D721Med (cell line): ENCODE data around the gene ST3GAL2.
"Not testable (repeated sequence)": the region's sequence is repeated elsewhere in the genome, so short reads cannot be mapped to it uniquely, and the experiment has no call there.

Source experiments
- DNase-seq: peaks from one replicate; pipeline ENCODE4 v3.0.0; 2011; ENCODE audit warnings: low spot score; ENCODE audit not compliant: insufficient read length
- FAIRE-seq: peaks from 2 replicates; lab custom pipeline; 2011; peaks lifted over from hg19 to GRCh38; lab: Jason Lieb, UNC
- TF ChIP-seq, protein P1 (sequence below): IDR thresholded peaks from 2 replicates; pipeline ENCODE4 v1.5.1; 2012; ENCODE audit warnings: mild to moderate bottlenecking, control low read depth; ENCODE audit not compliant: insufficient read depth; ENCODE audit errors: missing control alignments

The ST3GAL2 gene

GRCh38 chr16:70419384-70420327 is 19.2 kb downstream of the ST3GAL2 start:
- TF ChIP-seq, protein P1, sequence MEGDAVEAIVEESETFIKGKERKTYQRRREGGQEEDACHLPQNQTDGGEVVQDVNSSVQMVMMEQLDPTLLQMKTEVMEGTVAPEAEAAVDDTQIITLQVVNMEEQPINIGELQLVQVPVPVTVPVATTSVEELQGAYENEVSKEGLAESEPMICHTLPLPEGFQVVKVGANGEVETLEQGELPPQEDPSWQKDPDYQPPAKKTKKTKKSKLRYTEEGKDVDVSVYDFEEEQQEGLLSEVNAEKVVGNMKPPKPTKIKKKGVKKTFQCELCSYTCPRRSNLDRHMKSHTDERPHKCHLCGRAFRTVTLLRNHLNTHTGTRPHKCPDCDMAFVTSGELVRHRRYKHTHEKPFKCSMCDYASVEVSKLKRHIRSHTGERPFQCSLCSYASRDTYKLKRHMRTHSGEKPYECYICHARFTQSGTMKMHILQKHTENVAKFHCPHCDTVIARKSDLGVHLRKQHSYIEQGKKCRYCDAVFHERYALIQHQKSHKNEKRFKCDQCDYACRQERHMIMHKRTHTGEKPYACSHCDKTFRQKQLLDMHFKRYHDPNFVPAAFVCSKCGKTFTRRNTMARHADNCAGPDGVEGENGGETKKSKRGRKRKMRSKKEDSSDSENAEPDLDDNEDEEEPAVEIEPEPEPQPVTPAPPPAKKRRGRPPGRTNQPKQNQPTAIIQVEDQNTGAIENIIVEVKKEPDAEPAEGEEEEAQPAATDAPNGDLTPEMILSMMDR: no peak
- DNase-seq (no peak), FAIRE-seq (no peak)

DNA sequence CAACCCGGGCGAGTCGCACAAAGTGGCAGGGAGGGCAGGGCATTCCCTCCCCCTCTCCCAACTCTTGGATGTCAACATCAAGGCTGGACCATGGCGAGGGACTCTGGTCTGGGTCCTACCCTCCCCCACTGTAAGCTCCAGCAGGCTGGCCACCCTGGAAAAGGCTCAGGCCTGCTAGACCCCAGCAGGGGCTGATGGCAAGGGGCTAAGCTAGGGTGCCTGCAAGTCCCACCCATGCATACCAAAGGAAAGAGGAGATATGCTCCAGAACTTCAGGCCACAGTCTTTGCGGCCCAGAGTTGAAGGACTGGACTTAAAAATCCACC is 19.9 kb downstream of the ST3GAL2 start:
- TF ChIP-seq, protein P1: no peak
- DNase-seq (no peak), FAIRE-seq (no peak)

DNA sequence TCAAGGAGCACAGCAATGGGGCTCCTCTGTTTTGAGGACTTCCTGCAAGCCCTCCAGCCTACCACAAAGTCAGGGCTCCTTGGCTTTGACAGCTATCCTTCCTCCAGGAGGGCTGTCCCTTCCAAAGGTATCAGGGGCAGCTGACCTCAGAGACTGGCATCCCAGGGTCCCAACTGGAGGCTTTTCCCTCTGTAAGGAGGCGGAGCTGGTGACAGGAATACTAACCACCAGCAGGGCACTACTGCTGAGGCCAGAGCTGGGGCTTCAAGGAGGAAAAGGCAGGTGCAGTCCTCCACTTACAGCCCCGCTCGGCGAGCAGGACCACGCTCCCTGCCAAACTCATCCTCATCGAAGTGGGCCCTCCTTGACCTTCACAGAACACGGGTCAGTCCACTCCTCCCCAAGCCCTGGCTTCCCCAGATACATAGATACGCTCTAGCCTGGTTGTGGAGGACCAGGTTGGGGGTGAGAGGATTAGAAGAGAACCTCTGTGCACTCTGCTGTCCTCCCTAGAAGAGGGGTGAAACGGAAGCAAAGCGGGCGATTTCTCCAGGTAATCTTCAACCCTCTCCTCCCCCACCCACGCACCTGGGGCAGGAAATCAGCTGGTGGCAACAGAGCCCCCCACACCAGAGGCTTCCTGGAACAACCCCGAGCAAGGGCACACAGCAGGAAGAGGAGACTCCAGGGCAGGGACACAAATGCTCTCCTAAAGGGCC is 20.5 kb downstream of the ST3GAL2 start:
- FAIRE-seq (no peak), DNase-seq (no peak)
- TF ChIP-seq, protein P1: no peak

DNA sequence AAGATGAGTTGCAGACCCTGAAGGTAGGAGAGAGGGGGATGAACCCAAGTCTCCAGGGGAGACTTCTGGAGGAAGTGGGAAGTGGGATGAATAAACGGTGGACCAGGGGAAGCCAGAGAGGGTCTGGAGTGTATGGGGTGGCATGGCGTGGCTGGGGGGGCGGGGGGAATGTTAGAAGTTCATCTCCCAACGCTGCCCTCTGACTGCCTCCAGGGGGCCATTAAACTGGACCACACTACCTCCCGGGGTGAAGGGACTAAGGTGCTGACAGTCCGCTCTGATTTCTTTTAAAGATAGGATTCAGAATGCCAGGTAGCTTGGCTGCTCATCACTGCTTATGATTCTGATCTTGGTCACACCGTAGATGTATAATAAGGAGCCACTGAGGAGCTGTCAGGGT is 21.2 kb downstream of the ST3GAL2 start:
- FAIRE-seq (no peak), DNase-seq (no peak)
- TF ChIP-seq, protein P1: no peak

GRCh38 chr16:70416748-70417616 is 21.9 kb downstream of the ST3GAL2 start:
- TF ChIP-seq, protein P1: no peak
- FAIRE-seq (no peak), DNase-seq (no peak)

GRCh38 chr16:70413572-70413971 is 25.3 kb downstream of the ST3GAL2 start:
- not testable (repeated sequence) for FAIRE-seq, DNase-seq

DNA sequence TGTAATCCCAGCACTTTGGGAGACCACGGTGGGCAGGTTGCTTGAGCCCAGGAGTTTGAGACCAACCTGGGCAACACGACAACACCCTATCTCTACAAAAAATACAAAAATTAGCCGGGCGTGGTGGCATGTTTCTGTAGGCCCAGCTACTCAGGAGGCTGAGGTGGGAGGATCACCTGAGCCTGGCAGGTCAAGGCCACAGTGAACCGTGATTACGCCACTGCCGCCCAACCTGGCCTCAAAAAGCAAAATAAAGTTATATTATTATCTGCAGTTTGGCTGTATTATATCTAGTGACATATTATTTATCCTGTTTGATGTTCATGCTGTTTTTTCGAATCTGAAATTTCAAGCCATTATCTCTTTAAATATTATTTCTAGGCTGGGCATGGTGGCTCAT is 26.5 kb downstream of the ST3GAL2 start:
- DNase-seq: no peak
- TF ChIP-seq, protein P1: no peak
- no peak for FAIRE-seq
